GM21515 (cell line): Measurements from ENCODE around the gene PIGR.

ENCODE experiments used
- ATAC-seq: cut with Tn5 transposase; IDR thresholded peaks from one replicate; pipeline ENCODE4 v1.9.1; 2021; ENCODE audit not compliant: unreplicated experiment

The PIGR gene

GRCh38 chr1:206892351-206892984, 53.8 kb downstream of the PIGR start:
- ATAC-seq = no peak

- no peak for ATAC-seq
Observed at GRCh38 chr1:206891412-206891811, 54.9 kb downstream of the PIGR start.

- ATAC-seq = no peak
Observed at GRCh38 chr1:206890125-206891060, 55.9 kb downstream of the PIGR start.

- no peak for ATAC-seq
Observed at GRCh38 chr1:206887701-206888100, 58.6 kb downstream of the PIGR start.

- no peak for ATAC-seq
Observed at GRCh38 chr1:206886831-206887230, 59.4 kb downstream of the PIGR start.

- ATAC-seq = no peak
Observed at GRCh38 chr1:206885341-206886060, 60.8 kb downstream of the PIGR start.

- ATAC-seq = no peak
Observed at GRCh38 chr1:206883876-206884275, 62.4 kb downstream of the PIGR start.

- ATAC-seq = no peak
Observed at GRCh38 chr1:206883160-206883559, 63.1 kb downstream of the PIGR start.

GRCh38 chr1:206882555-206882954, 63.7 kb downstream of the PIGR start:
- no peak for ATAC-seq

GRCh38 chr1:206880314-206880713, 66.0 kb downstream of the PIGR start:
- no peak for ATAC-seq
